WTC11 (cell line): ENCODE results near the gene ZBTB20. TPM values are rescaled to one million over a fixed set of nuclear protein-coding genes. Genes with fewer than 3 reads are reported as not detected.

Source experiments
- ATAC-seq: fragments of 200-7000 bp; cut with Tn5 transposase; 2 replicates; pipeline ENCODE4 v1.10.0; 2021; ENCODE audit warnings: mild to moderate bottlenecking, moderate library complexity
- CTCF ChIA-PET: fragments of 300-600 bp; sonication (Branson Sonifier 250); formaldehyde crosslinking; loops from one replicate; lab custom pipeline; 2021; ENCODE audit warnings: antibody characterized with exemption; lab: Charles Lee
- POLR2A ChIA-PET: fragments of 350-600 bp; sonication (Branson Sonifier 250); formaldehyde crosslinking; loops from one replicate; lab custom pipeline; 2021; ENCODE audit warnings: antibody characterized with exemption; lab: Charles Lee
- DNase-seq: peaks from one replicate; pipeline ENCODE4 v3.0.0; 2021; ENCODE audit warnings: low spot score
- H3K27ac Mint-ChIP-seq: 2 replicates; pipeline ENCODE4 v1.8.0; 2021; ENCODE audit warnings: mixed read lengths
- H3K27me3 Mint-ChIP-seq: 2 replicates; pipeline ENCODE4 v1.8.0; 2021; ENCODE audit warnings: low read depth, mild to moderate bottlenecking, moderate library complexity, mixed read lengths
- H3K36me3 Mint-ChIP-seq: 2 replicates; pipeline ENCODE4 v1.8.0; 2021; ENCODE audit warnings: mixed read lengths
- H3K4me1 Mint-ChIP-seq: 2 replicates; pipeline ENCODE4 v1.8.0; 2022; ENCODE audit warnings: mixed read lengths
- H3K4me3 Mint-ChIP-seq: 2 replicates; pipeline ENCODE4 v1.8.0; 2021; ENCODE audit warnings: mild to moderate bottlenecking, moderate library complexity, mixed read lengths
- H3K9me3 Mint-ChIP-seq: 2 replicates; pipeline ENCODE4 v1.8.0; 2021; ENCODE audit warnings: mixed read lengths
- ATF1 ChIP-seq: sonication (generic); formaldehyde crosslinking; IDR thresholded peaks from 2 replicates; pipeline ENCODE4 v1.8.1; 2023; ENCODE audit warnings: mild to moderate bottlenecking, moderate library complexity, missing genetic modification reagents
- ATF2 ChIP-seq: sonication (generic); formaldehyde crosslinking; IDR thresholded peaks from 2 replicates; pipeline ENCODE4 v1.8.1; 2022; ENCODE audit warnings: low read depth, missing genetic modification reagents, borderline replicate concordance
- FOXK1 ChIP-seq: sonication (generic); formaldehyde crosslinking; IDR thresholded peaks from 2 replicates; pipeline ENCODE4 v1.8.0; 2022; ENCODE audit warnings: mild to moderate bottlenecking, moderate library complexity, missing genetic modification reagents
- GABPB1 ChIP-seq: sonication (generic); formaldehyde crosslinking; IDR thresholded peaks from 2 replicates; pipeline ENCODE4 v1.8.1; 2023; ENCODE audit warnings: mild to moderate bottlenecking, missing genetic modification reagents
- GRHL2 ChIP-seq: fragments of 250-450 bp; sonication (Bioruptor Pico); IDR thresholded peaks from 2 replicates; pipeline ENCODE4 v1.8.0; 2022; ENCODE audit warnings: mild to moderate bottlenecking, moderate library complexity; ENCODE audit not compliant: insufficient replicate concordance, severe bottlenecking
- HMGA2 ChIP-seq: fragments of 250-450 bp; sonication (Bioruptor Pico); IDR thresholded peaks from 2 replicates; pipeline ENCODE4 v1.4.0; 2021; ENCODE audit warnings: mild to moderate bottlenecking, moderate library complexity
- JUN ChIP-seq: sonication (generic); formaldehyde crosslinking; IDR thresholded peaks from 2 replicates; pipeline ENCODE4 v1.8.0; 2023; ENCODE audit warnings: mild to moderate bottlenecking, missing genetic modification reagents
- NR1H2 ChIP-seq: sonication (generic); formaldehyde crosslinking; IDR thresholded peaks from 2 replicates; pipeline ENCODE4 v1.9.0; 2021; ENCODE audit warnings: mild to moderate bottlenecking, moderate library complexity, missing genetic modification reagents
- OVOL2 ChIP-seq: fragments of 250-450 bp; sonication (Bioruptor Pico); IDR thresholded peaks from 2 replicates; pipeline ENCODE4 v1.9.0; 2021; ENCODE audit warnings: mild to moderate bottlenecking, borderline replicate concordance
- RORB ChIP-seq: fragments of 250-450 bp; sonication (Bioruptor Pico); IDR thresholded peaks from 2 replicates; pipeline ENCODE4 v1.9.0; 2021; ENCODE audit warnings: mild to moderate bottlenecking
- SMAD3 ChIP-seq: sonication (generic); formaldehyde crosslinking; IDR thresholded peaks from 2 replicates; pipeline ENCODE4 v1.8.0; 2022; ENCODE audit warnings: missing genetic modification reagents, mild to moderate bottlenecking, borderline replicate concordance
- SMAD4 ChIP-seq: sonication (generic); formaldehyde crosslinking; IDR thresholded peaks from 2 replicates; pipeline ENCODE4 v1.8.0; 2022; ENCODE audit warnings: mild to moderate bottlenecking, missing genetic modification reagents
- SP1 ChIP-seq: sonication (generic); formaldehyde crosslinking; conservative IDR thresholded peaks from 2 replicates; pipeline ENCODE4 v1.8.1; 2022; ENCODE audit warnings: missing genetic modification reagents
- TEAD1 ChIP-seq: sonication (generic); formaldehyde crosslinking; IDR thresholded peaks from 2 replicates; pipeline ENCODE4 v1.8.0; 2022; ENCODE audit warnings: mild to moderate bottlenecking, missing genetic modification reagents
- ZNF232 ChIP-seq: sonication (generic); formaldehyde crosslinking; IDR thresholded peaks from 2 replicates; pipeline ENCODE4 v1.8.0; 2022; ENCODE audit warnings: mild to moderate bottlenecking, missing genetic modification reagents
- ZNF263 ChIP-seq: sonication (generic); formaldehyde crosslinking; IDR thresholded peaks from 2 replicates; pipeline ENCODE4 v1.8.1; 2022; ENCODE audit warnings: low read depth, mild to moderate bottlenecking, moderate library complexity, missing genetic modification reagents
- ZNF423 ChIP-seq: fragments of 250-450 bp; sonication (Bioruptor Pico); IDR thresholded peaks from 2 replicates; pipeline ENCODE4 v2.1.2; 2022; ENCODE audit warnings: mild to moderate bottlenecking, moderate library complexity
- ZNF425 ChIP-seq: fragments of 250-450 bp; sonication (Bioruptor Pico); conservative IDR thresholded peaks from 2 replicates; pipeline ENCODE4 v1.9.0; 2021; ENCODE audit warnings: mild to moderate bottlenecking
- total RNA-seq: library from RNA; stranded (reverse); gene quantifications from 3 replicates; pipeline ENCODE4 v1.2.3, GENCODE V29; 2021
- TF ChIP-seq, protein P1 (sequence below): sonication (generic); formaldehyde crosslinking; conservative IDR thresholded peaks from 2 replicates; pipeline ENCODE4 v1.8.1; 2022; ENCODE audit warnings: mild to moderate bottlenecking, missing genetic modification reagents
- TF ChIP-seq, protein P2 (sequence below): sonication (generic); formaldehyde crosslinking; IDR thresholded peaks from 2 replicates; pipeline ENCODE4 v1.8.0; 2023; ENCODE audit warnings: mild to moderate bottlenecking, missing genetic modification reagents
- TF ChIP-seq, protein P3 (sequence below): sonication (generic); formaldehyde crosslinking; IDR thresholded peaks from 2 replicates; pipeline ENCODE4 v1.8.1; 2023; ENCODE audit warnings: mild to moderate bottlenecking, missing genetic modification reagents

ZBTB20 gene
- total RNA-seq, 1 experiment from 2014 or later = 1.5 TPM

GRCh38 chr3:114389156-114389555 is 757.9 kb downstream of the ZBTB20 start:
- Mint-ChIP-seq H3K27me3 (no peaks in the 10 kb centered on the region), H3K27ac (no peak overlapping the region), H3K36me3 (no peaks in the 10 kb centered on the region), H3K9me3 (peaks cover 6% of the 10 kb centered on the region; the same call in 1 of the 2 replicates), H3K4me1 (peaks cover 4% of the 10 kb centered on the region), H3K4me3 (no peak overlapping the region)
- ChIA-PET CTCF (no interaction called here), POLR2A (no interaction called here)
- ATAC-seq = no peak
- TF ChIP-seq, protein P1, sequence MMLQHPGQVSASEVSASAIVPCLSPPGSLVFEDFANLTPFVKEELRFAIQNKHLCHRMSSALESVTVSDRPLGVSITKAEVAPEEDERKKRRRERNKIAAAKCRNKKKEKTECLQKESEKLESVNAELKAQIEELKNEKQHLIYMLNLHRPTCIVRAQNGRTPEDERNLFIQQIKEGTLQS (CRISPR knock-in tag) = no peak
- TF ChIP-seq ZNF263 (CRISPR knock-in tag) = no peak
- 0 out of 2 replicates have a peak, but pooled peaks have one; percentile 34 for TF ChIP-seq HMGA2 (CRISPR knock-in tag)
- DNase-seq = no peak

DNA sequence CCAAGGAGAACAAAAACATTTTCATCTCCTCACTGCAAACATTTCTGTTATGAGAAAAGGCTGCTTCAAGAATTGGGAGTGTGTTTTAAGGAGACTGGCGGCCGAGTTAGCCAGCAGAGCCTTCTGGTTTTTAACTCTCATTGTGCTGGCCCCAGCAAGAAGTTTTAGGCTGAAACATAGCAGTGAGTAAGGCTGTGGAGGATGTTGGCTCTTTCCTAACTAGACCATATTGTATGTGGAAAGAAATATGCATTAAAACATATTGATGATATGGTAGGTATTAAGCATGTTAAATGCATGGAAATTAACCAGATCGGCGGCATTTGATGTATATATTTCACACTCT is 762.6 kb downstream of the ZBTB20 start:
- Mint-ChIP-seq H3K4me1 (peaks cover 7% of the 10 kb centered on the region), H3K9me3 (no peaks in the 10 kb centered on the region), H3K4me3 (no peak overlapping the region), H3K36me3 (no peaks in the 10 kb centered on the region), H3K27me3 (no peaks in the 10 kb centered on the region), H3K27ac (no peak overlapping the region)
- ATAC-seq = no peak
- ChIA-PET POLR2A (no interaction called here), CTCF (interaction anchor here (0.6 to 3.9 kb wide), 47 partner anchors 8 to 1538 kb away, joined by 3 to 46 read pairs (median 3); no protein-coding TSS in a partner anchor)
- no peak for DNase-seq
- no peak for TF ChIP-seq RORB
- no peak for TF ChIP-seq ZNF232 (CRISPR knock-in tag)
- TF ChIP-seq JUN (CRISPR knock-in tag) = no peak
- no peak for TF ChIP-seq SP1 (CRISPR knock-in tag)
- TF ChIP-seq ATF1 (CRISPR knock-in tag) = no peak
- no peak for TF ChIP-seq ZNF425 (CRISPR knock-in tag)
- TF ChIP-seq, protein P2, sequence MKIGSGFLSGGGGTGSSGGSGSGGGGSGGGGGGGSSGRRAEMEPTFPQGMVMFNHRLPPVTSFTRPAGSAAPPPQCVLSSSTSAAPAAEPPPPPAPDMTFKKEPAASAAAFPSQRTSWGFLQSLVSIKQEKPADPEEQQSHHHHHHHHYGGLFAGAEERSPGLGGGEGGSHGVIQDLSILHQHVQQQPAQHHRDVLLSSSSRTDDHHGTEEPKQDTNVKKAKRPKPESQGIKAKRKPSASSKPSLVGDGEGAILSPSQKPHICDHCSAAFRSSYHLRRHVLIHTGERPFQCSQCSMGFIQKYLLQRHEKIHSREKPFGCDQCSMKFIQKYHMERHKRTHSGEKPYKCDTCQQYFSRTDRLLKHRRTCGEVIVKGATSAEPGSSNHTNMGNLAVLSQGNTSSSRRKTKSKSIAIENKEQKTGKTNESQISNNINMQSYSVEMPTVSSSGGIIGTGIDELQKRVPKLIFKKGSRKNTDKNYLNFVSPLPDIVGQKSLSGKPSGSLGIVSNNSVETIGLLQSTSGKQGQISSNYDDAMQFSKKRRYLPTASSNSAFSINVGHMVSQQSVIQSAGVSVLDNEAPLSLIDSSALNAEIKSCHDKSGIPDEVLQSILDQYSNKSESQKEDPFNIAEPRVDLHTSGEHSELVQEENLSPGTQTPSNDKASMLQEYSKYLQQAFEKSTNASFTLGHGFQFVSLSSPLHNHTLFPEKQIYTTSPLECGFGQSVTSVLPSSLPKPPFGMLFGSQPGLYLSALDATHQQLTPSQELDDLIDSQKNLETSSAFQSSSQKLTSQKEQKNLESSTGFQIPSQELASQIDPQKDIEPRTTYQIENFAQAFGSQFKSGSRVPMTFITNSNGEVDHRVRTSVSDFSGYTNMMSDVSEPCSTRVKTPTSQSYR (CRISPR knock-in tag) = no peak
- TF ChIP-seq ZNF423 (CRISPR knock-in tag) = no peak
- TF ChIP-seq SMAD3 (CRISPR knock-in tag) = no peak
- TF ChIP-seq SMAD4 (CRISPR knock-in tag) = no peak
- TF ChIP-seq GRHL2 (CRISPR knock-in tag) = no peak
- no peak for TF ChIP-seq TEAD1 (CRISPR knock-in tag)
- no peak for TF ChIP-seq GABPB1 (CRISPR knock-in tag)
- no peak for TF ChIP-seq OVOL2 (CRISPR knock-in tag)
- TF ChIP-seq, protein P3, sequence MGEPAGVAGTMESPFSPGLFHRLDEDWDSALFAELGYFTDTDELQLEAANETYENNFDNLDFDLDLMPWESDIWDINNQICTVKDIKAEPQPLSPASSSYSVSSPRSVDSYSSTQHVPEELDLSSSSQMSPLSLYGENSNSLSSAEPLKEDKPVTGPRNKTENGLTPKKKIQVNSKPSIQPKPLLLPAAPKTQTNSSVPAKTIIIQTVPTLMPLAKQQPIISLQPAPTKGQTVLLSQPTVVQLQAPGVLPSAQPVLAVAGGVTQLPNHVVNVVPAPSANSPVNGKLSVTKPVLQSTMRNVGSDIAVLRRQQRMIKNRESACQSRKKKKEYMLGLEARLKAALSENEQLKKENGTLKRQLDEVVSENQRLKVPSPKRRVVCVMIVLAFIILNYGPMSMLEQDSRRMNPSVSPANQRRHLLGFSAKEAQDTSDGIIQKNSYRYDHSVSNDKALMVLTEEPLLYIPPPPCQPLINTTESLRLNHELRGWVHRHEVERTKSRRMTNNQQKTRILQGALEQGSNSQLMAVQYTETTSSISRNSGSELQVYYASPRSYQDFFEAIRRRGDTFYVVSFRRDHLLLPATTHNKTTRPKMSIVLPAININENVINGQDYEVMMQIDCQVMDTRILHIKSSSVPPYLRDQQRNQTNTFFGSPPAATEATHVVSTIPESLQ = no peak
- no peak for TF ChIP-seq ATF2
- TF ChIP-seq NR1H2 = no peak
- TF ChIP-seq FOXK1 (CRISPR knock-in tag) = no peak
